ENCODE data around the gene OBSCN. TPM values are rescaled to one million over a fixed set of nuclear protein-coding genes. Genes with fewer than 3 reads are reported as not detected.
"Not testable (repeated sequence)": the region's sequence is repeated elsewhere in the genome, so short reads cannot be mapped to it uniquely, and the experiment has no call there.

The OBSCN gene
- total and polyA plus RNA-seq, 4 donors = 0.54 to 5.6 (median 2.7) TPM

DNA sequence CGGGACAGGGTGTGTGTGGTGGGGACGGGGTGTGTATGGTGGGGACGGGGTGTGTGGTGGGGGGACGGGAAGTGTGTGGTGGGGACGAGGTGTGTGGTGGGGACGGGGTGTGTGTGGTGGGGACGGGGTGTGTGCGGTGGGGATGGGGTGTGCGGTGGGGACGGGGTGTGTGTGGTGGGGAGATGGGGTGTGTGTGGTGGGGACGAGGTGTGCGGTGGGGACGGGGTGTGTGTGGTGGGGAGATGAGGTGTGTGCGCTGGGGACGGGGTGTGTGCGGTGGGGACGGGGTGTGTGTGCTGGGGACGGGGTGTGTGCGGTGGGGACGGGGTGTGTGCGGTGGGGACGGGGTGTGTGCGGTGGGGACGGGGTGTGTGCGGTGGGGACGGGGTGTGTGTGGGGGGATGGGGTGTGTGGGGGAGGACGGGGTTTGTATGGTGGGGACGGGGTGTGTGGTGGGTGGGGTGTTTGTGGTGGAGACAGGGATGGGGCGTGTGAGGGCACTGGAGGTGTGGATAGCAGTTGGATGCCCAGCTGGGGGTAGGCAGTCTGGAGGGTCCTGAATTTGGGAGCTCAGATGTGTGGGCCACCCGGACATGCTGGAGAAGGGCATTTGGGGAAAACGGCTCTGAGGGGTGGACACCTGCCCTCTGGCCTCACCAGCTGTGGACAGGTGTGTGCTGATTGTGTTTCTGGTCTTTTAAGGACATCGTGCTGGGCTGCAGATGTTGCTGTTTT lies 25.4 kb upstream of the OBSCN start (continued):
- TF ChIP-seq MAX (IDR thresholded peaks at IDR 0.05) (no peak), JUND (IDR thresholded peaks at IDR 0.05) (no peak), FOXA1 (IDR thresholded peaks at IDR 0.05) (no peak), HNF4G (IDR thresholded peaks at IDR 0.05) (no peak)

DNA sequence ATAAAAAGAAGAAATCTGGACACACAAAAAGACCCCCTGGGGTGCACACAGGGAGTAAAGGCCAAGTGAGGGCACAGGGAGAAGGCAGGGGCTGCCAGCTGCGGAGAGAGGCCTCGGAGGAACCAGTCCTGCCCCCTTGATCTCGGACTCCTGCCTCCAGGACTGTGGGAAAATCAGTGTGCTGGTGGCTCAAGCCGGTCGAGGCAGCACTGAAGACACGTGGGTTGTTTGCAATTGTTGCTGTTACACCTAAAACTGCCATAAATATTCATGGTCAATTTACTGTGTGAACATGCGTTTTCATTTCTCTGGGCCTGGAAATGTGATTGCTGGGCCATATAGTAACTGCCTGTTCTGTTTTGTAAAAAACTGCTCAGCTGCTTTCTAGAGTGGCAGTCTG lies 23.7 kb upstream of the OBSCN start:
- no peak overlapping the region for H3K27ac ChIP-seq (ENCODE audit: low read depth in 1 of 2, low read length in 2 of 2)
- no peaks in the 10 kb centered on the region for H3K4me1 ChIP-seq (ENCODE audit: control insufficient read depth in 4 of 4, insufficient read depth in 4 of 4, low read length in 3 of 4)
- TF ChIP-seq, protein P1, sequence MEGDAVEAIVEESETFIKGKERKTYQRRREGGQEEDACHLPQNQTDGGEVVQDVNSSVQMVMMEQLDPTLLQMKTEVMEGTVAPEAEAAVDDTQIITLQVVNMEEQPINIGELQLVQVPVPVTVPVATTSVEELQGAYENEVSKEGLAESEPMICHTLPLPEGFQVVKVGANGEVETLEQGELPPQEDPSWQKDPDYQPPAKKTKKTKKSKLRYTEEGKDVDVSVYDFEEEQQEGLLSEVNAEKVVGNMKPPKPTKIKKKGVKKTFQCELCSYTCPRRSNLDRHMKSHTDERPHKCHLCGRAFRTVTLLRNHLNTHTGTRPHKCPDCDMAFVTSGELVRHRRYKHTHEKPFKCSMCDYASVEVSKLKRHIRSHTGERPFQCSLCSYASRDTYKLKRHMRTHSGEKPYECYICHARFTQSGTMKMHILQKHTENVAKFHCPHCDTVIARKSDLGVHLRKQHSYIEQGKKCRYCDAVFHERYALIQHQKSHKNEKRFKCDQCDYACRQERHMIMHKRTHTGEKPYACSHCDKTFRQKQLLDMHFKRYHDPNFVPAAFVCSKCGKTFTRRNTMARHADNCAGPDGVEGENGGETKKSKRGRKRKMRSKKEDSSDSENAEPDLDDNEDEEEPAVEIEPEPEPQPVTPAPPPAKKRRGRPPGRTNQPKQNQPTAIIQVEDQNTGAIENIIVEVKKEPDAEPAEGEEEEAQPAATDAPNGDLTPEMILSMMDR (IDR thresholded peaks at IDR 0.05; ENCODE audit: low read depth, low read length, missing input control) = no peak
- TF ChIP-seq REST (IDR thresholded peaks at IDR 0.05) (no peak), EGR1 (IDR thresholded peaks at IDR 0.05; ENCODE audit: low read depth in 2 of 2) (no peak), SP1 (IDR thresholded peaks at IDR 0.05) (no peak), FOXA2 (IDR thresholded peaks at IDR 0.05) (no peak)
- H3K4me3 ChIP-seq (ENCODE audit: low read depth in 1 of 3, low read length in 3 of 3) = no peak overlapping the region
- H3K9ac ChIP-seq (ENCODE audit: low read depth in 1 of 2, low read length in 2 of 2) = no peak overlapping the region
- 89% methylated on average over 7 of the region's 7 CpGs for WGBS
- DNase-seq (ENCODE audit: low spot score) = no peak
- peaks cover 0 to 3% (median 0%) of the 10 kb centered on the region in 4 donors for H3K9me3 ChIP-seq (ENCODE audit: control insufficient read depth in 4 of 4, low read length in 3 of 4)
- no peaks in the 10 kb centered on the region for H3K27me3 ChIP-seq (ENCODE audit: control insufficient read depth in 4 of 4, insufficient read depth in 4 of 4, low read length in 3 of 4)
- no peaks in the 10 kb centered on the region for H3K36me3 ChIP-seq (ENCODE audit: control insufficient read depth in 4 of 4, insufficient read depth in 3 of 4, low read depth in 1 of 4, low read length in 3 of 4)

GRCh38 chr1:228185641-228185965 lies 22.2 kb upstream of the OBSCN start:
- TF ChIP-seq HNF4A (conservative IDR thresholded peaks at IDR 0.05) = no peak
- TF ChIP-seq FOXA1 (IDR thresholded peaks at IDR 0.05) = no peak
- TF ChIP-seq EGR1 (IDR thresholded peaks at IDR 0.05; ENCODE audit: low read depth in 2 of 2) = no peak
- no peak for TF ChIP-seq TAF1 (conservative IDR thresholded peaks at IDR 0.05)
- no peak for TF ChIP-seq SP1 (IDR thresholded peaks at IDR 0.05)
- no peak for TF ChIP-seq ZBTB33 (IDR thresholded peaks at IDR 0.05)
- TF ChIP-seq RXRA (IDR thresholded peaks at IDR 0.05) = no peak
- TF ChIP-seq FOXA2 (IDR thresholded peaks at IDR 0.05) = no peak
- no peak for TF ChIP-seq GABPA (IDR thresholded peaks at IDR 0.05 in 1 of 2, conservative IDR thresholded peaks at IDR 0.05 in 1 of 2)
- no peak for TF ChIP-seq YY1 (IDR thresholded peaks at IDR 0.05)
- no peak for TF ChIP-seq MAX (IDR thresholded peaks at IDR 0.05)
- Histone ChIP-seq H3K4me1 (ENCODE audit: control insufficient read depth in 4 of 4, insufficient read depth in 4 of 4, low read length in 3 of 4) (no peaks in the 10 kb centered on the region), H3K27ac (ENCODE audit: low read depth in 1 of 2, low read length in 2 of 2) (no peak overlapping the region), H3K9ac (ENCODE audit: low read depth in 1 of 2, low read length in 2 of 2) (no peak overlapping the region), H3K27me3 (ENCODE audit: control insufficient read depth in 4 of 4, insufficient read depth in 4 of 4, low read length in 3 of 4) (no peaks in the 10 kb centered on the region), H3K4me3 (ENCODE audit: low read depth in 1 of 3, low read length in 3 of 3) (no peak overlapping the region), H3K9me3 (ENCODE audit: control insufficient read depth in 4 of 4, low read length in 3 of 4) (peaks cover 0 to 3% (median 0%) of the 10 kb centered on the region in 4 donors), H3K36me3 (ENCODE audit: control insufficient read depth in 4 of 4, insufficient read depth in 3 of 4, low read depth in 1 of 4, low read length in 3 of 4) (no peaks in the 10 kb centered on the region)
- 80% methylated on average over 11 of the region's 11 CpGs for WGBS
- DNase-seq (ENCODE audit: low spot score) = no peak

- not testable (repeated sequence) for H3K4me3 ChIP-seq (ENCODE audit: low read depth in 1 of 3, low read length in 3 of 3); H3K9ac ChIP-seq (ENCODE audit: low read depth in 1 of 2, low read length in 2 of 2); H3K4me1 ChIP-seq (ENCODE audit: control insufficient read depth in 4 of 4, insufficient read depth in 4 of 4, low read length in 3 of 4); H3K27ac ChIP-seq (ENCODE audit: low read depth in 1 of 2, low read length in 2 of 2); H3K27me3 ChIP-seq (ENCODE audit: control insufficient read depth in 4 of 4, insufficient read depth in 4 of 4, low read length in 3 of 4); H3K36me3 ChIP-seq (ENCODE audit: control insufficient read depth in 4 of 4, insufficient read depth in 3 of 4, low read depth in 1 of 4, low read length in 3 of 4); H3K9me3 ChIP-seq (ENCODE audit: control insufficient read depth in 4 of 4, low read length in 3 of 4); DNase-seq (ENCODE audit: low spot score)
- WGBS = 77% methylated on average over 2 of the region's 2 CpGs
Measured at GRCh38 chr1:228188249-228188648, 19.6 kb upstream of the OBSCN start.
